ENCODE results near the gene GRID2IP.

GRCh38 chr7:6562106-6562505, 10.8 kb upstream of the GRID2IP start:
- TF ChIP-seq CTCF (IDR thresholded peaks at IDR 0.05; ENCODE audit: insufficient read depth, low read length, poor library complexity, severe bottlenecking), result no peak
- no peak for TF ChIP-seq EZH2phosphoT487 (conservative IDR thresholded peaks at IDR 0.05; ENCODE audit: low read length)

All from SU-DHL-6 (cell line).